T-helper 2 cell treated with Interferon-gamma antibody and Interleukin-4, amounts not matched to agents 100 ng/mL and 5 ng/mL, for 36 hours (primary cell): ENCODE measurements around the gene TM9SF3. TPM values are rescaled to one million over a fixed set of nuclear protein-coding genes. Genes with fewer than 3 reads are reported as not detected.
"Not testable (repeated sequence)": the region's sequence is repeated elsewhere in the genome, so short reads cannot be mapped to it uniquely, and the experiment has no call there.

Experiments used
- intact Hi-C: fragments of 100-400 bp; cut with micrococcal nuclease; formaldehyde crosslinking; loops from one replicate; pipeline ENCODE4 v1.15.1; 2023
- total RNA-seq: library from RNA; stranded (reverse); gene quantifications from 2 replicates; pipeline ENCODE4 v1.2.3, GENCODE V29; 2022

TM9SF3 gene
- total RNA-seq, 1 donor from 2014 or later = 81.1 TPM

GRCh38 chr10:96600337-96600736, 13.5 kb upstream of the TM9SF3 start:
- intact Hi-C loops = no loop called here

- intact Hi-C loops = no loop called here
Measured at GRCh38 chr10:96598846-96599245, 12.0 kb upstream of the TM9SF3 start.

GRCh38 chr10:96596422-96597407, 9.9 kb upstream of the TM9SF3 start:
- intact Hi-C loops = no loop called here

GRCh38 chr10:96595741-96596140, 8.9 kb upstream of the TM9SF3 start:
- intact Hi-C loops = no loop called here

GRCh38 chr10:96591946-96592345, 5.1 kb upstream of the TM9SF3 start:
- intact Hi-C loops = no loop called here

- intact Hi-C loops = loop anchor here (5.0 to 10.0 kb wide), 6 partner anchors 77 to 894 kb away; partner anchors contain the start of genes ARHGAP19, CCNJ, PIK3AP1 and RRP12
Measured at GRCh38 chr10:96588616-96589419, 2.0 kb upstream of the TM9SF3 start.

GRCh38 chr10:96588060-96588554, 1.3 kb upstream of the TM9SF3 start:
- intact Hi-C loops = loop anchor here (5.0 to 10.0 kb wide), 6 partner anchors 76 to 893 kb away; partner anchors contain the start of genes ARHGAP19, CCNJ, PIK3AP1 and RRP12

- intact Hi-C loops = loop anchor here (1.0 to 10.0 kb wide), 7 partner anchors 75 to 893 kb away; partner anchors contain the start of genes ARHGAP19, CCNJ, PIK3AP1 and RRP12
Measured at GRCh38 chr10:96587264-96588059, 650 bp upstream of the TM9SF3 start.

GRCh38 chr10:96585736-96586418, 935 bp downstream of the TM9SF3 start:
- intact Hi-C loops = loop anchor here (1.0 to 10.0 kb wide), 7 partner anchors 74 to 891 kb away; partner anchors contain the start of genes ARHGAP19, CCNJ, PIK3AP1 and RRP12

GRCh38 chr10:96584474-96584873, 2.3 kb downstream of the TM9SF3 start:
- intact Hi-C loops = loop anchor here (10.0 kb wide), 2 partner anchors 140 to 890 kb away; partner anchors contain the start of genes PIK3AP1 and TCTN3

GRCh38 chr10:96584035-96584434, 2.8 kb downstream of the TM9SF3 start:
- intact Hi-C loops = loop anchor here (10.0 kb wide), 2 partner anchors 141 to 889 kb away; partner anchors contain the start of genes PIK3AP1 and TCTN3

GRCh38 chr10:96579133-96579532, 7.7 kb downstream of the TM9SF3 start:
- intact Hi-C loops = no loop called here

- intact Hi-C loops = no loop called here
Measured at GRCh38 chr10:96578633-96579032, 8.2 kb downstream of the TM9SF3 start.

GRCh38 chr10:96578022-96578421, 8.8 kb downstream of the TM9SF3 start:
- intact Hi-C loops = no loop called here

- intact Hi-C loops = no loop called here
Measured at GRCh38 chr10:96577069-96577468, 9.7 kb downstream of the TM9SF3 start.

- intact Hi-C loops = no loop called here
Measured at GRCh38 chr10:96576277-96576980, 10.4 kb downstream of the TM9SF3 start.

- intact Hi-C loops = not testable (repeated sequence)
Measured at GRCh38 chr10:96574564-96574963, 12.2 kb downstream of the TM9SF3 start.

GRCh38 chr10:96573036-96573435, 13.8 kb downstream of the TM9SF3 start:
- intact Hi-C loops = no loop called here
